ENCODE measurements around the gene EPM2AIP1.

The EPM2AIP1 gene

DNA sequence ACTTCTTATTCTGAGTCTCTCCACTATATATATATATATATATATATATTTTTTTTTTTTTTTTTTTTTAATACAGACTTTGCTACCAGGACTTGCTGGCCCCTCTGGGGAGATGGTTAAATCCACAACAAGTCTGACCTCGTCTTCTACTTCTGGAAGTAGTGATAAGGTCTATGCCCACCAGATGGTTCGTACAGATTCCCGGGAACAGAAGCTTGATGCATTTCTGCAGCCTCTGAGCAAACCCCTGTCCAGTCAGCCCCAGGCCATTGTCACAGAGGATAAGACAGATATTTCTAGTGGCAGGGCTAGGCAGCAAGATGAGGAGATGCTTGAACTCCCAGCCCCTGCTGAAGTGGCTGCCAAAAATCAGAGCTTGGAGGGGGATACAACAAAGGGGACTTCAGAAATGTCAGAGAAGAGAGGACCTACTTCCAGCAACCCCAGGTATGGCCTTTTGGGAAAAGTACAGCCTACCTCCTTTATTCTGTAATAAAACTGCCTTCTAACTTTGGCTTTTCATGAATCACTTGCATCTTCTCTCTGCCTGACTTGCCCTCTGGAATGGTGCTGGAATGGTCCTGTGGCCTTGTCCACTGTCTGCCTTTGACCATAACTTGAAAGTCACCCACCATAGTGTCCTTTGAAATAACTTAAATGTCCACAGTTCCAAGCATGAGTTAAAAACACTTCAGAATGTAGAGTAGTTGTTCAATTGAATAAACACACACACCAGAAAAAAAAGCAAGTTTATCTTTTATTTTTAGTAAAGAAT, 32.8 kb upstream of the EPM2AIP1 start:
- Mint-ChIP-seq H3K36me3 (peaks cover 29% of the 10 kb centered on the region), H3K4me3 (no peak overlapping the region), H3K27ac (no peak overlapping the region), H3K4me1 (peaks cover 9% of the 10 kb centered on the region), H3K27me3 (no peaks in the 10 kb centered on the region), H3K9me3 (no peaks in the 10 kb centered on the region)
- ATAC-seq (ENCODE audit: low read depth) (no peak), DNase-seq (ENCODE audit: low spot score in 2 of 2) (no peak)

DNA sequence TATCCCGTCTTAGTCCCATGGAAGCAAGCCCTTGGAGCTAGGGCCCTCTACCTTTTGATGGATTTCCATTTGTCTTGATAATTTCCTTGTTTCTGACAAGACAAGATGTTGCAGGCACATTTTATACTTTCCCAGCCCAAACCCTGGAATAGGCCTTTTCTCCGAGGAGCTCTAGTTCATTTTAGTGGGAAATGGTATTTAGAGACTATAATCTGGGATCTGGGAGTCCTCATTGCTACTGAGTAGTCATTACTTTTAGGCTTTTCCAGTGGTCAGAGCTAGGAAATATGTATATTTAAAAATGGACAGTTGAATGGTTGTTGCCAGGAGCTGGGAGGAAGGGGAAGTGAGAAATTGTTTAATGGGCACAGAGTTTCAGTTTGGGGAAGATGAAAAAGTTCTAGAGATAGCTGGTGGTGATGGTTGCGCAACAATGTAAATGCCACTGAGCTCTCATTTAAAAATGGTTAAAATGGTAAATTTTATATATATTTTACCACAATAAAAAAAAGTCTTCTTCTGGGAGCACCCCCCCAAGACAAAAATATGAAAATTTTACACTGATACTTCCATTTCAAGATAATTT, 32.0 kb upstream of the EPM2AIP1 start:
- H3K4me3 Mint-ChIP-seq: no peak overlapping the region
- no peaks in the 10 kb centered on the region for H3K27me3 Mint-ChIP-seq
- DNase-seq (ENCODE audit: low spot score in 2 of 2) (no peak), ATAC-seq (ENCODE audit: low read depth) (peak; percentile 70)
- peaks cover 9% of the 10 kb centered on the region for H3K4me1 Mint-ChIP-seq
- no peaks in the 10 kb centered on the region for H3K9me3 Mint-ChIP-seq
- peak overlapping the region; percentile 51 for H3K27ac Mint-ChIP-seq
- peaks cover 33% of the 10 kb centered on the region for H3K36me3 Mint-ChIP-seq

DNA sequence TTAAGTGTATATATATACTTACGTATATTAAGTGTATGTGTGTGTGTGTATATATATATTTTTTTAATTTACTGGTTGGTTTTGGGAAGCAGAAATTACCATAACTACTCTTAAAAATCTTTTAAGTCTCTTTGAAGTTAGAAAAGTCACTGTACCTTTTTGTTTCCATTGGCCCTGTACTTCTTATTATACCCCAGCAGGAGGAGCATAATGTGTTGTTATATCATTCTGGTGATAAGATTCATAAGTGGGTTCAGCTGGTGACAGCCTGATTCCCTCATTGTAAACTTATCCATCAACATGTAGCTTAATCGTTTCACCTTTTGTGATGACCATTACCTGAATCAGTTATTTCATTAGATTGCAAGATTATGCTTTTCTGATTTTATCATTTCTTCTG, 31.2 kb upstream of the EPM2AIP1 start:
- H3K27me3 Mint-ChIP-seq: no peaks in the 10 kb centered on the region
- no peak overlapping the region for H3K4me3 Mint-ChIP-seq
- ATAC-seq (ENCODE audit: low read depth) (no peak), DNase-seq (ENCODE audit: low spot score in 2 of 2) (no peak)
- H3K36me3 Mint-ChIP-seq: peaks cover 35% of the 10 kb centered on the region
- peak overlapping the region; percentile 51 for H3K27ac Mint-ChIP-seq
- H3K9me3 Mint-ChIP-seq: no peaks in the 10 kb centered on the region
- H3K4me1 Mint-ChIP-seq: peaks cover 9% of the 10 kb centered on the region

- Mint-ChIP-seq H3K27me3 (no peaks in the 10 kb centered on the region), H3K36me3 (peaks cover 48% of the 10 kb centered on the region), H3K9me3 (no peaks in the 10 kb centered on the region), H3K4me3 (no peak overlapping the region), H3K27ac (no peak overlapping the region), H3K4me1 (no peaks in the 10 kb centered on the region)
- ATAC-seq (ENCODE audit: low read depth) (no peak), DNase-seq (ENCODE audit: low spot score in 2 of 2) (no peak)
Observed at GRCh38 chr3:37017683-37018082, 24.8 kb upstream of the EPM2AIP1 start.

- no peak overlapping the region for H3K4me3 Mint-ChIP-seq
- ATAC-seq (ENCODE audit: low read depth) (no peak), DNase-seq (ENCODE audit: low spot score in 2 of 2) (no peak)
- H3K9me3 Mint-ChIP-seq: no peaks in the 10 kb centered on the region
- H3K4me1 Mint-ChIP-seq: no peaks in the 10 kb centered on the region
- H3K36me3 Mint-ChIP-seq: peaks cover 45% of the 10 kb centered on the region
- no peak overlapping the region for H3K27ac Mint-ChIP-seq
- no peaks in the 10 kb centered on the region for H3K27me3 Mint-ChIP-seq
Observed at GRCh38 chr3:37016903-37017302, 24.0 kb upstream of the EPM2AIP1 start.

DNA sequence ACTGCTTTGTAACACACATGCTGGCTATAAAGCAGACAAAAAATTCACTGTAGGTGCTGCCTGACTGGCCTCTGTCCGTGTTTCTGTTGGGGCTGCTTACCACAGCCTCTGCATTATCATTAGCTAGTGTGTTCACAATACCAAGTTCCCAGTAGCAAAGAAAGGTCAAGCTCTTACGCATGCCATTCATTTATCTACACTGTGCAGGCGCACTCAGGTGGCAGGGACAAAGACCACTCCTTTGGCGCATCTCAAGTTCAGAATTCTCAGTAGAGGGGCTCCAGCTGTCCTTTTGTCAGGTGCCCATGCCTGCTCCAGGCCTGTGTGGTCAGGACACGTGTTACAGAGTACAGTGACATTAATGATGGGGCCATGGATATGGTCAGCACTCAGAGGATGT, 22.7 kb upstream of the EPM2AIP1 start:
- Mint-ChIP-seq H3K9me3 (no peaks in the 10 kb centered on the region), H3K4me3 (no peak overlapping the region), H3K27me3 (no peaks in the 10 kb centered on the region), H3K27ac (no peak overlapping the region), H3K36me3 (peaks cover 46% of the 10 kb centered on the region), H3K4me1 (no peaks in the 10 kb centered on the region)
- ATAC-seq (ENCODE audit: low read depth) (no peak), DNase-seq (ENCODE audit: low spot score in 2 of 2) (no peak)

- Mint-ChIP-seq H3K4me3 (no peak overlapping the region), H3K27ac (no peak overlapping the region), H3K27me3 (no peaks in the 10 kb centered on the region), H3K9me3 (no peaks in the 10 kb centered on the region), H3K36me3 (peaks cover 41% of the 10 kb centered on the region), H3K4me1 (no peaks in the 10 kb centered on the region)
- no peak for DNase-seq (ENCODE audit: low spot score in 2 of 2)
- no peak for ATAC-seq (ENCODE audit: low read depth)
Observed at GRCh38 chr3:37014620-37015019, 21.7 kb upstream of the EPM2AIP1 start.

DNA sequence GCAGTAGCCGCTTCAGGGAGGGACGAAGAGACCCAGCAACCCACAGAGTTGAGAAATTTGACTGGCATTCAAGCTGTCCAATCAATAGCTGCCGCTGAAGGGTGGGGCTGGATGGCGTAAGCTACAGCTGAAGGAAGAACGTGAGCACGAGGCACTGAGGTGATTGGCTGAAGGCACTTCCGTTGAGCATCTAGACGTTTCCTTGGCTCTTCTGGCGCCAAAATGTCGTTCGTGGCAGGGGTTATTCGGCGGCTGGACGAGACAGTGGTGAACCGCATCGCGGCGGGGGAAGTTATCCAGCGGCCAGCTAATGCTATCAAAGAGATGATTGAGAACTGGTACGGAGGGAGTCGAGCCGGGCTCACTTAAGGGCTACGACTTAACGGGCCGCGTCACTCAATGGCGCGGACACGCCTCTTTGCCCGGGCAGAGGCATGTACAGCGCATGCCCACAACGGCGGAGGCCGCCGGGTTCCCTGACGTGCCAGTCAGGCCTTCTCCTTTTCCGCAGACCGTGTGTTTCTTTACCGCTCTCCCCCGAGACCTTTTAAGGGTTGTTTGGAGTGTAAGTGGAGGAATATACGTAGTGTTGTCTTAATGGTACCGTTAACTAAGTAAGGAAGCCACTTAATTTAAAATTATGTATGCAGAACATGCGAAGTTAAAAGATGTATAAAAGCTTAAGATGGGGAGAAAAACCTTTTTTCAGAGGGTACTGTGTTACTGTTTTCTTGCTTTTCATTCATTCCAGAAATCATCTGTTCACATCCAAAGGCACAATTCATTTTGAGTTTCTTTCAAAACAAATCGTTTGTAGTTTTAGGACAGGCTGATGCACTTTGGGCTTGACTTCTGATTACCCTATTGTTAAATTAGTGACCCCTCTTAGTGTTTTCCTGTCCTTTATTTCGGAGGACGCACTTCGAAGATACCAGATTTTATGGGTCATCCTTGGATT, 674 bp upstream of the EPM2AIP1 start, which contains the start of gene MLH1:
TSS of gene MLH1 (plus strand) at position 193 of the 958 bp plus-strand sequence. CDS start at position 223, 30 bp downstream.
- no peaks in the 10 kb centered on the region for H3K9me3 Mint-ChIP-seq
- ATAC-seq (ENCODE audit: low read depth) (peak; percentile 79), DNase-seq (ENCODE audit: low spot score in 2 of 2) (peak; percentile 89 to 92)
- peaks cover 18% of the 10 kb centered on the region for H3K4me1 Mint-ChIP-seq
- peaks cover 20% of the 10 kb centered on the region for H3K36me3 Mint-ChIP-seq
- no peak within 1 kb of the TSS for H3K27ac Mint-ChIP-seq
- no peaks in the 10 kb centered on the region for H3K27me3 Mint-ChIP-seq
- H3K4me3 Mint-ChIP-seq: no peak within 1 kb of the TSS

GRCh38 chr3:36991923-36992805, 767 bp downstream of the EPM2AIP1 start:
- peaks cover 14% of the 10 kb centered on the region for H3K36me3 Mint-ChIP-seq
- no peak overlapping the region for H3K27ac Mint-ChIP-seq
- H3K4me1 Mint-ChIP-seq: peaks cover 21% of the 10 kb centered on the region
- ATAC-seq (ENCODE audit: low read depth) (no peak), DNase-seq (ENCODE audit: low spot score in 2 of 2) (no peak)
- no peak overlapping the region for H3K4me3 Mint-ChIP-seq
- H3K9me3 Mint-ChIP-seq: no peaks in the 10 kb centered on the region
- no peaks in the 10 kb centered on the region for H3K27me3 Mint-ChIP-seq

- DNase-seq (ENCODE audit: low spot score in 2 of 2): no peak
- H3K9me3 Mint-ChIP-seq: no peaks in the 10 kb centered on the region
- no peaks in the 10 kb centered on the region for H3K27me3 Mint-ChIP-seq
- ATAC-seq (ENCODE audit: low read depth): no peak
- H3K4me1 Mint-ChIP-seq: peaks cover 21% of the 10 kb centered on the region
- H3K4me3 Mint-ChIP-seq: peak overlapping the region; percentile 32
- H3K27ac Mint-ChIP-seq: no peak overlapping the region
- H3K36me3 Mint-ChIP-seq: peaks cover 10% of the 10 kb centered on the region
Observed at GRCh38 chr3:36991147-36991546, 1.8 kb downstream of the EPM2AIP1 start.

- Mint-ChIP-seq H3K4me1 (peaks cover 23% of the 10 kb centered on the region), H3K27ac (peak overlapping the region; percentile 76), H3K36me3 (peaks cover 22% of the 10 kb centered on the region), H3K4me3 (peak overlapping the region; percentile 72), H3K27me3 (no peaks in the 10 kb centered on the region), H3K9me3 (no peaks in the 10 kb centered on the region)
- DNase-seq (ENCODE audit: low spot score in 2 of 2): no peak
- no peak for ATAC-seq (ENCODE audit: low read depth)
Observed at GRCh38 chr3:36989568-36989967, 3.4 kb downstream of the EPM2AIP1 start.

DNA sequence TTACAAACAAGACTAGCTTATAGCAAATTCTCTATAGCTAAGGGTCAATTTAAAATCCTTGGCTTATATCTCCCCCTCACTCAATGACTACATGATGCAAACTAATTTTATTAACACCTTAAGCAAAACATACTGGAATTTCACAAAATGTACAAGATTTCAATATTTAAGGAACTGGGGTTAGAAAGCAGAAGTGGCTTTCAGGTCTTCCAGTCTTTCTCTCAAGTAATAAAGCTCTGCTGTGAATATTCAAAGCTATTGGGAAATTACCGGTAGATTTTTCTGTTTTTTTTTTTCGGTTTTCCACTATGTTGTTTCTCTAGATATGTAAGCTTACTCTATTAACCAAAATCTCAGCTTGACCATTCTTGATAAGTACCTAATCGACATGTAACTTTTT, 3.9 kb downstream of the EPM2AIP1 start:
- Mint-ChIP-seq H3K27me3 (no peaks in the 10 kb centered on the region), H3K4me1 (peaks cover 23% of the 10 kb centered on the region), H3K9me3 (no peaks in the 10 kb centered on the region), H3K4me3 (peak overlapping the region; percentile 72), H3K27ac (peak overlapping the region; percentile 76), H3K36me3 (peaks cover 24% of the 10 kb centered on the region)
- ATAC-seq (ENCODE audit: low read depth) (no peak), DNase-seq (ENCODE audit: low spot score in 2 of 2) (no peak)

- peak overlapping the region; percentile 76 for H3K27ac Mint-ChIP-seq
- no peaks in the 10 kb centered on the region for H3K27me3 Mint-ChIP-seq
- H3K4me1 Mint-ChIP-seq: peaks cover 23% of the 10 kb centered on the region
- no peaks in the 10 kb centered on the region for H3K9me3 Mint-ChIP-seq
- no peak for ATAC-seq (ENCODE audit: low read depth)
- no peak for DNase-seq (ENCODE audit: low spot score in 2 of 2)
- H3K36me3 Mint-ChIP-seq: peaks cover 29% of the 10 kb centered on the region
- peak overlapping the region; percentile 74 for H3K4me3 Mint-ChIP-seq
Observed at GRCh38 chr3:36988356-36988755, 4.6 kb downstream of the EPM2AIP1 start.
